WTC11 (cell line): Measurements from ENCODE around the gene AOAH.
"Not testable (repeated sequence)": the region's sequence is repeated elsewhere in the genome, so short reads cannot be mapped to it uniquely, and the experiment has no call there.

Source experiments
- AFF4 ChIP-seq: sonication (generic); formaldehyde crosslinking; IDR thresholded peaks from 2 replicates; pipeline ENCODE4 v1.8.1; 2023; ENCODE audit warnings: mild to moderate bottlenecking, missing genetic modification reagents, borderline replicate concordance
- CBFB ChIP-seq: sonication (generic); formaldehyde crosslinking; IDR thresholded peaks from 2 replicates; pipeline ENCODE4 v1.8.1; 2022; ENCODE audit warnings: mild to moderate bottlenecking, low read depth, missing genetic modification reagents
- CTCF ChIP-seq: fragments of 200-600 bp; IDR thresholded peaks from 2 replicates; pipeline ENCODE4 v1.8.0; 2022; ENCODE audit warnings: antibody characterized with exemption
- ETV6 ChIP-seq: sonication (generic); formaldehyde crosslinking; IDR thresholded peaks from 2 replicates; pipeline ENCODE4 v1.8.1; 2022; ENCODE audit warnings: mild to moderate bottlenecking, missing genetic modification reagents
- GABPB1 ChIP-seq: sonication (generic); formaldehyde crosslinking; IDR thresholded peaks from 2 replicates; pipeline ENCODE4 v1.8.1; 2023; ENCODE audit warnings: mild to moderate bottlenecking, missing genetic modification reagents
- HMGXB4 ChIP-seq: sonication (generic); formaldehyde crosslinking; IDR thresholded peaks from 2 replicates; pipeline ENCODE4 v1.8.1; 2023; ENCODE audit warnings: mild to moderate bottlenecking, moderate library complexity, missing genetic modification reagents
- IRF1 ChIP-seq: sonication (generic); formaldehyde crosslinking; IDR thresholded peaks from 2 replicates; pipeline ENCODE4 v1.8.0; 2023; ENCODE audit warnings: missing genetic modification reagents
- MLX ChIP-seq: sonication (generic); formaldehyde crosslinking; IDR thresholded peaks from 2 replicates; pipeline ENCODE4 v1.8.1; 2023; ENCODE audit warnings: mild to moderate bottlenecking, missing genetic modification reagents, moderate library complexity
- RORB ChIP-seq: fragments of 250-450 bp; sonication (Bioruptor Pico); IDR thresholded peaks from 2 replicates; pipeline ENCODE4 v1.9.0; 2021; ENCODE audit warnings: mild to moderate bottlenecking
- ZNF219 ChIP-seq: sonication (generic); formaldehyde crosslinking; IDR thresholded peaks from 2 replicates; pipeline ENCODE4 v1.8.0; 2023; ENCODE audit warnings: missing genetic modification reagents, mild to moderate bottlenecking, borderline replicate concordance
- TF ChIP-seq, protein P1 (sequence below): sonication (generic); formaldehyde crosslinking; conservative IDR thresholded peaks from 2 replicates; pipeline ENCODE4 v1.8.1; 2022; ENCODE audit warnings: mild to moderate bottlenecking, missing genetic modification reagents
- TF ChIP-seq, protein P2 (sequence below): sonication (generic); formaldehyde crosslinking; IDR thresholded peaks from 2 replicates; pipeline ENCODE4 v1.8.1; 2023; ENCODE audit warnings: mild to moderate bottlenecking, missing genetic modification reagents, moderate library complexity

- TF ChIP-seq, protein P1, sequence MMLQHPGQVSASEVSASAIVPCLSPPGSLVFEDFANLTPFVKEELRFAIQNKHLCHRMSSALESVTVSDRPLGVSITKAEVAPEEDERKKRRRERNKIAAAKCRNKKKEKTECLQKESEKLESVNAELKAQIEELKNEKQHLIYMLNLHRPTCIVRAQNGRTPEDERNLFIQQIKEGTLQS (CRISPR knock-in tag), result not testable (repeated sequence)
- TF ChIP-seq CTCF; CBFB (CRISPR knock-in tag); ZNF219 (CRISPR knock-in tag); GABPB1 (CRISPR knock-in tag); IRF1 (CRISPR knock-in tag); RORB; ETV6 (CRISPR knock-in tag); HMGXB4; MLX (CRISPR knock-in tag); AFF4 (CRISPR knock-in tag): not testable (repeated sequence)
- TF ChIP-seq, protein P2, sequence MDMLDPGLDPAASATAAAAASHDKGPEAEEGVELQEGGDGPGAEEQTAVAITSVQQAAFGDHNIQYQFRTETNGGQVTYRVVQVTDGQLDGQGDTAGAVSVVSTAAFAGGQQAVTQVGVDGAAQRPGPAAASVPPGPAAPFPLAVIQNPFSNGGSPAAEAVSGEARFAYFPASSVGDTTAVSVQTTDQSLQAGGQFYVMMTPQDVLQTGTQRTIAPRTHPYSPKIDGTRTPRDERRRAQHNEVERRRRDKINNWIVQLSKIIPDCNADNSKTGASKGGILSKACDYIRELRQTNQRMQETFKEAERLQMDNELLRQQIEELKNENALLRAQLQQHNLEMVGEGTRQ, result not testable (repeated sequence)
Measured at GRCh38 chr7:36716802-36717201, 7.5 kb downstream of the AOAH start.
